Hepatocyte (in vitro differentiated cells): ENCODE data around the gene PLGRKT. TPM values are rescaled to one million over a fixed set of nuclear protein-coding genes. Genes with fewer than 3 reads are reported as not detected.
"Not testable (repeated sequence)": the region's sequence is repeated elsewhere in the genome, so short reads cannot be mapped to it uniquely, and the experiment has no call there.

Experiments
- DNase-seq: peaks from one replicate; pipeline ENCODE4 v3.0.0-alpha.2; 2016; ENCODE audit warnings: low spot score
- H2AFZ ChIP-seq: fragments of 200-600 bp; sonication (generic); 2 replicates; pipeline ENCODE4 v1.6.0; 2016; ENCODE audit warnings: antibody characterized with exemption, mild to moderate bottlenecking
- H3K27ac ChIP-seq: fragments of 200-600 bp; sonication (generic); 2 replicates; pipeline ENCODE4 v1.5.1; 2016; ENCODE audit warnings: mild to moderate bottlenecking
- H3K27me3 ChIP-seq: fragments of 200-600 bp; sonication (generic); 2 replicates; pipeline ENCODE4 v1.6.1; 2016
- H3K36me3 ChIP-seq: fragments of 200-600 bp; sonication (generic); replicated peaks from 2 replicates; pipeline ENCODE4 v1.5.1; 2016; ENCODE audit warnings: low read depth; ENCODE audit not compliant: insufficient read depth
- H3K4me1 ChIP-seq: fragments of 200-600 bp; sonication (generic); 2 replicates; pipeline ENCODE4 v1.5.1; 2016; ENCODE audit warnings: mild to moderate bottlenecking, moderate library complexity; ENCODE audit not compliant: insufficient read depth
- H3K4me2 ChIP-seq: fragments of 200-600 bp; sonication (generic); 2 replicates; pipeline ENCODE4 v1.6.0; 2016
- H3K4me3 ChIP-seq: fragments of 200-600 bp; sonication (generic); 2 replicates; pipeline ENCODE4 v1.5.1; 2016; ENCODE audit warnings: mild to moderate bottlenecking
- H3K79me2 ChIP-seq: fragments of 200-600 bp; sonication (generic); 2 replicates; pipeline ENCODE4 v1.6.0; 2017; ENCODE audit warnings: mild to moderate bottlenecking
- H3K9me2 ChIP-seq: fragments of 200-600 bp; sonication (generic); replicated peaks from 2 replicates; pipeline ENCODE4 v1.6.0; 2017; ENCODE audit warnings: mild to moderate bottlenecking; ENCODE audit not compliant: insufficient read depth
- H3K9me3 ChIP-seq: fragments of 200-600 bp; sonication (generic); 2 replicates; pipeline ENCODE4 v1.5.1; 2016; ENCODE audit warnings: low read depth, mild to moderate bottlenecking
- H4K20me1 ChIP-seq: fragments of 200-600 bp; sonication (generic); 2 replicates; pipeline ENCODE4 v1.6.0; 2016; ENCODE audit warnings: mild to moderate bottlenecking; ENCODE audit not compliant: insufficient read depth, poor library complexity, severe bottlenecking
- CTCF ChIP-seq: fragments of 200-600 bp; sonication (generic); IDR thresholded peaks from 2 replicates; pipeline ENCODE4 v1.5.1; 2016; ENCODE audit warnings: antibody characterized with exemption, mild to moderate bottlenecking; ENCODE audit not compliant: poor library complexity
- EZH2 ChIP-seq: fragments of 200-600 bp; sonication (generic); IDR thresholded peaks from 2 replicates; pipeline ENCODE4 v1.6.1; 2016; ENCODE audit warnings: antibody characterized with exemption, mild to moderate bottlenecking, borderline replicate concordance
- EZH2phosphoT487 ChIP-seq: fragments of 200-600 bp; sonication (generic); IDR thresholded peaks from one replicate; pipeline ENCODE4 v1.6.1; 2018; ENCODE audit warnings: antibody characterized with exemption, mild to moderate bottlenecking, low read depth, moderate library complexity; ENCODE audit not compliant: unreplicated experiment, severe bottlenecking
- WGBS: methylation state at CpG from one replicate; pipeline ENCODE4 v1.1.6; 2016; ENCODE audit warnings: low lambda C conversion rate; ENCODE audit errors: missing lambda C conversion rate; 5-methylcytosine and 5-hydroxymethylcytosine counted together
- polyA plus RNA-seq: library from polyadenylated mRNA; unstranded; fragments of >200 nt; fragmentation: Nextera tagmentation; extraction: Ambion mirVana; gene quantifications from 2 replicates; pipeline ENCODE4 v1.2.1, GENCODE V29; 2016
- total RNA-seq: library from RNA; depleted of rRNA; stranded (reverse); fragments of >200 nt; gene quantifications from 2 replicates; pipeline ENCODE4 v1.2.3, GENCODE V29; 2014

PLGRKT gene
- total and polyA plus RNA-seq, 2 experiments from 2014 or later, result 13.6 to 18.0 TPM

GRCh38 chr9:5355226-5355625 lies 82.5 kb downstream of the PLGRKT start:
- H3K4me3 ChIP-seq, result no peak overlapping the region

GRCh38 chr9:5354184-5354583 lies 83.5 kb downstream of the PLGRKT start:
- H3K9me3 ChIP-seq, result no peaks in the 10 kb centered on the region
- no peaks in the 10 kb centered on the region for H4K20me1 ChIP-seq
- no peaks in the 10 kb centered on the region for H3K79me2 ChIP-seq
- H3K4me1 ChIP-seq, result no peaks in the 10 kb centered on the region
- H3K27ac ChIP-seq, result no peak overlapping the region
- no peaks in the 10 kb centered on the region for H3K9me2 ChIP-seq
- TF ChIP-seq CTCF, result no peak
- TF ChIP-seq EZH2phosphoT487, result no peak
- no peak for TF ChIP-seq EZH2
- no peaks in the 10 kb centered on the region for H3K36me3 ChIP-seq
- DNase-seq, result no peak
- H3K27me3 ChIP-seq, result no peaks in the 10 kb centered on the region
- no peak overlapping the region for H3K4me3 ChIP-seq
- 84% methylated on average over 2 of the region's 2 CpGs for WGBS
- no peak overlapping the region for H3K4me2 ChIP-seq
- no peak overlapping the region for H2AFZ ChIP-seq

More at GRCh38 chr9:5355226-5355625, 82.5 kb downstream of the PLGRKT start:
- DNase-seq, result no peak
- H4K20me1 ChIP-seq, result no peaks in the 10 kb centered on the region
- WGBS, result 97% methylated on average over 1 of the region's 1 CpG
- no peaks in the 10 kb centered on the region for H3K9me2 ChIP-seq
- H3K4me2 ChIP-seq, result no peak overlapping the region
- no peak overlapping the region for H2AFZ ChIP-seq
- H3K27me3 ChIP-seq, result no peaks in the 10 kb centered on the region
- H3K4me1 ChIP-seq, result no peaks in the 10 kb centered on the region
- no peaks in the 10 kb centered on the region for H3K36me3 ChIP-seq
- no peak overlapping the region for H3K27ac ChIP-seq
- no peak for TF ChIP-seq EZH2
- TF ChIP-seq EZH2phosphoT487, result no peak
- no peak for TF ChIP-seq CTCF
- H3K9me3 ChIP-seq, result no peaks in the 10 kb centered on the region
- no peaks in the 10 kb centered on the region for H3K79me2 ChIP-seq

DNA sequence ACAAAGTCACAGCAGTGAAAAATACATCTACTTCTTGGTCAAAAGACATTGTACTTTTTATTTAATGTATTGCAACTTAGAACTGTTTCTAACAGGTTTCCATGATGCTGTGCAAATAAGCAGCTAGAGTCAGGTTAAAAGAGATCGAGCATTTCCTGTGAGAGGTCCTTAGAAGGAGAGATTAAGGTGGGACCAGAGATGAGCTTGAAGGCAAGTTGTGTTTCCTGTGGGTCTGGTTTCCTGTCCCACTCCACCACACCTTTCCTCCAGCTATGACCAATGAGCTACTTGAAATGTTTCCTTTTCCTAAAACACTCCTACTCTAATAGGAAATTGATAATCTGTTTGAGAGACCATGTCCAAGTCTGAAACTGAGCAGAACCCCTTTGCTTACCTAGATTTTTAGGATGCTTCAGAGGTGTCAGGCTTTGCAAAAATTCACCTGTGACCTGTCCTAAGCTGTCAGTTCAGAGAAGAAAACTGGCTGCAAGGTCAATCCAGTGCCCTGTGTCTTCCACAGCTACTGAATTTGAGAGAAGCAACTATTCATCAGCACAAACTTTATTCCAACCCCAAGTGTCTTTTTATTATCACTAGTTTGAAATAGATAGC lies 85.0 kb downstream of the PLGRKT start:
- no peaks in the 10 kb centered on the region for H3K79me2 ChIP-seq
- no peaks in the 10 kb centered on the region for H3K9me2 ChIP-seq
- H3K27ac ChIP-seq, result no peak overlapping the region
- no peaks in the 10 kb centered on the region for H3K36me3 ChIP-seq
- WGBS, result 88% methylated on average over 1 of the region's 1 CpG
- H3K4me2 ChIP-seq, result no peak overlapping the region
- no peak overlapping the region for H2AFZ ChIP-seq
- no peaks in the 10 kb centered on the region for H3K4me1 ChIP-seq
- no peak for DNase-seq
- no peak for TF ChIP-seq EZH2
- TF ChIP-seq EZH2phosphoT487, result no peak
- TF ChIP-seq CTCF, result no peak
- no peak overlapping the region for H3K4me3 ChIP-seq
- no peaks in the 10 kb centered on the region for H3K9me3 ChIP-seq
- no peaks in the 10 kb centered on the region for H4K20me1 ChIP-seq
- no peaks in the 10 kb centered on the region for H3K27me3 ChIP-seq

DNA sequence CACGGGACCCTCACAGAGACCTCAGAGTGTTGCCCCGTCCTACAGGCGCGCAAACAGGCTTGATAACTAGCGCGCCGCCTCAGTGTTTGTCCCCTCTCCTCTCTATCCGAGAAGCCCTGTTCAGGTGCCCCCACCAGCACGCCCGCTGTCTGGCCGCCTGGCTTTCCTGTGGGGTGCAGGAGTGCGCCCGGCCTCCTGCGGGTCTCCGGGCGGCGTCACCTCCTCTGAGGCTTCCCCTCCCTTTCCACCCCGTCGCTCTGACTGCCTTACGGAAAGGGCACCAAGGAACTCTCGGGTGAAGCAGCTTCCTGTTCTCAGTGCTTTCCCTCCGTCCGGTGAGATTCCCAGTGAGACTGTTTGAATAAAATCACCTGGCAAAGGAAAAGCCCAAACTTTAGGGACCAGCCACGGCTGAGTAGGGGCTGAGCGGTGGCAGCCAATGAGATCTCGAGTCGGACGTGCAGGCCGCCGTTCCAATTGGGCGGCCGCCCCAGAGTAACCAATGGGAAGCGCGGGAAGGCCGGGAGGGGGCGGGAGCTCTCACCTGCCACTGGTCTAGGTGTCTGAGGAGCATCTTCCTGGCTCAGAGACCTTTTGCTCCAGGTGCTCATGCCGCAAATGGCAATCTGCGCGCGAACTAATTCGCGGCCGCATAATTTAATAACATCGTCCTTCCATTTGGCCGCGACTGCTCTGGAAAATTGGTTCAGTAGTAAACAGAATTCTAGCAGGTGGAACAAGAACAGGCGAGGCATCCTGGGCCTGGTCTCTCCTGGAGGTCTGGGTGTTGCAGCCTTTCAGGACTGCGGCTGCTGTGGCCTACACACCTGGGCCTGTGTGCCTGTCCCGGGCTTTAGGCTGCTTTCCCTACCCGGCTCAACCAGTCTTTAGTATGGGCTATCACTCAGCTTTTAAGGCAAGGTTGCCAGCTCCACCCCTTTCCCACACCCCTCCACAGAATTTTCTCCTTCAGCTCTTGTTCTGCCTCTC lies 98.4 kb downstream of the PLGRKT start, which contains the start of gene RLN1:
TSS of gene RLN1 (minus strand) at position 885 of the 990 bp plus-strand sequence. CDS start at position 755, 130 bp downstream.
- H3K4me1 ChIP-seq, H3K27ac ChIP-seq, H3K27me3 ChIP-seq, H4K20me1 ChIP-seq, H3K9me3 ChIP-seq, H3K4me3 ChIP-seq, H3K79me2 ChIP-seq, DNase-seq, H3K36me3 ChIP-seq, H3K9me2 ChIP-seq: not testable (repeated sequence)
- 30% methylated on average over 14 of the region's 50 CpGs for WGBS
- H3K4me2 ChIP-seq, result peak within 1 kb of the TSS; percentile 68
- peak within 1 kb of the TSS; percentile 56 for H2AFZ ChIP-seq
